Immature natural killer cell (primary cell): Measurements from ENCODE around the gene C5orf22. TPM values are rescaled to one million over a fixed set of nuclear protein-coding genes. Genes with fewer than 3 reads are reported as not detected.
"Not testable (repeated sequence)": the region's sequence is repeated elsewhere in the genome, so short reads cannot be mapped to it uniquely, and the experiment has no call there.

Experiments
- DNase-seq, 3 donors: peaks; one replicate each; pipeline ENCODE4 v3.0.0; 2022; ENCODE audit warnings: mixed read lengths in 1 of 3
- H3K27ac Mint-ChIP-seq, 6 donors: one replicate each; pipeline ENCODE4 v1.8.0; 2020; ENCODE audit warnings: mixed read lengths in 6 of 6, mild to moderate bottlenecking in 5 of 6, inconsistent platforms in 4 of 6, moderate library complexity in 3 of 6
- H3K27me3 Mint-ChIP-seq, 3 donors: one replicate each; pipeline ENCODE4 v1.8.0; 2020 to 2021; ENCODE audit warnings: low read depth in 3 of 3, mild to moderate bottlenecking in 3 of 3, mixed read lengths in 3 of 3, moderate library complexity in 3 of 3, inconsistent platforms in 1 of 3
- H3K36me3 Mint-ChIP-seq, 3 donors: one replicate each; pipeline ENCODE4 v1.8.0; 2020; ENCODE audit warnings: mixed read lengths in 3 of 3, inconsistent platforms in 2 of 3, mild to moderate bottlenecking in 2 of 3
- H3K4me1 Mint-ChIP-seq, 2 donors: one replicate each; pipeline ENCODE4 v1.8.0; 2020; ENCODE audit warnings: inconsistent platforms in 2 of 2, mild to moderate bottlenecking in 2 of 2, mixed read lengths in 2 of 2, moderate library complexity in 1 of 2
- H3K4me3 Mint-ChIP-seq, 5 donors: one replicate each; pipeline ENCODE4 v1.8.0; 2020; ENCODE audit warnings: mild to moderate bottlenecking in 5 of 5, mixed read lengths in 5 of 5, inconsistent platforms in 3 of 5, moderate library complexity in 3 of 5
- H3K9me3 Mint-ChIP-seq, 6 donors: one replicate each; pipeline ENCODE4 v1.8.0; 2020; ENCODE audit warnings: mild to moderate bottlenecking in 6 of 6, mixed read lengths in 6 of 6, inconsistent platforms in 4 of 6, moderate library complexity in 3 of 6
- polyA plus RNA-seq, 3 donors: library from polyadenylated mRNA; unstranded; fragments of 300-500 nt; fragmentation: Illumina TruSeq; gene quantifications; one replicate each; pipeline ENCODE4 v1.2.3, GENCODE V29; 2021

Gene C5orf22
- polyA plus RNA-seq, 3 donors from 2014 or later, result 17.9 to 23.6 (median 22.9) TPM

DNA sequence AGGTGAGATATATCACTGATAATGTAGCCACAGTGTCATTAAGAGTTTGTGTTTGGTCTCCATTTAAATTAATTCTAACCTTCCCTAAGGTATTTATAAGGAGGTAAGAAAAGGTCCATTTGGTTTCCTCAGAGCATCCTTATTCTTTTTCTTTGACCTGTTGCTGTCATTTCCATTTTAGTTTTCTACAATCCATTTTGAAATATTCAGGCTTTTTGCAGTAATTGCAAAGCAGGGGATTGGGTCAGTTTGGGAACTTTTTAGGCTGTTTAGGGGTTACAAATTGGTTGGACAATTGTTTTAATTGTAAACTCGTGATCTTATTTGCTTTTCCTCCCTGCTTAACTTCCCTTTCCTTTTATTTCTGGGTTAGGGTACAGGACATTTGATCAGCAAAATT, 64.3 kb downstream of the C5orf22 start:
- Mint-ChIP-seq H3K27ac (no peak overlapping the region), H3K27me3 (peaks cover 2 to 4% (median 2%) of the 10 kb centered on the region in 3 donors), H3K9me3 (no peaks in the 10 kb centered on the region), H3K4me3 (no peak overlapping the region), H3K36me3 (no peaks in the 10 kb centered on the region), H3K4me1 (no peaks in the 10 kb centered on the region)
- no peak for DNase-seq

DNA sequence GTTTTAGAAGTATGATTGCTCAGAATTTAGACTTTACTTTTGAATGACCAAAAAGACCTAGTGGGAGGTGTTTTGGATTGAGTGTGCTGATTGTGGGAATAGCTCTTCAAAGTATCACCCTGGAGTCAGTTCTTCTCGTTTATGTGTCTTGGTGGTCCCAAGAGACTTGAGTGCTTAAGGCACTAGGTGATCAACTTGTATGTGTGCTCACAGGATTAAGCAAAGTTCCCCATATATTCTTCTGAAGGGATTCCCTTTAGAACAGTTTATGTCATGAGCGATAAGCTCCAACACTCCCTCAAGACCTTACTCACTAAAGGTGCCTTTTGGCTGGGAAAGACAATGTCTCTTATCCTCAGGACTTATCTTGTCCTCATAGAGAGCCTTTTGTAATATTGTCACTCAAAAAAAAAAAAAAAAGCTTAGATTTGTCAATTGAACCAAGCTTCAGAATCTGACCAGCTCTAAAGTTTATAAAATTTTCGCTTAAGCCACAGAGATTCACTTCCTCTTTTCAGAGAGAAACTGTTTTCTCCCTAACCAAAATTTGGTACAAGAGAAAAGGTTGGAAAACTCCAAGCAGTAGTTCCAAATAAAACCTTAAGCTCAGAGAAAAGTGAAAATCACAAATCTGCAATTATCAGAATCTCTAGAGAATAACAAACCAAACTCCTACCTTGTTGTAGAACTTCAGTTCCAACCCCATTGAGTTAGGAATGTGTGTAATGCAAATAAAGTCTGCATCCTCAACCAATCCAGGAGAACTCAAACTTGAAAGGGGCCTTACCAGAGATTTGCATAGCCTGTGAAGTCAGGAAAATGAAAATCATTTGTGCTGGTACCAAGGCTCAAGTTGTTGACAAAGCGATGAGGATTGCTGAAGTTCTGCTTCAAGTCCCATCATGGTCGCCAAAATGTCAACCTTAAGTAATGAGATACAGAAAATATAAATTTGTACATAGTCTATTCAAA, 66.8 kb downstream of the C5orf22 start:
- peaks cover 2 to 3% (median 2%) of the 10 kb centered on the region in 3 donors for H3K27me3 Mint-ChIP-seq
- H3K27ac Mint-ChIP-seq, result no peak overlapping the region
- no peaks in the 10 kb centered on the region for H3K4me1 Mint-ChIP-seq
- no peaks in the 10 kb centered on the region for H3K9me3 Mint-ChIP-seq
- H3K4me3 Mint-ChIP-seq, result no peak overlapping the region
- H3K36me3 Mint-ChIP-seq, result no peaks in the 10 kb centered on the region
- DNase-seq, result no peak

DNA sequence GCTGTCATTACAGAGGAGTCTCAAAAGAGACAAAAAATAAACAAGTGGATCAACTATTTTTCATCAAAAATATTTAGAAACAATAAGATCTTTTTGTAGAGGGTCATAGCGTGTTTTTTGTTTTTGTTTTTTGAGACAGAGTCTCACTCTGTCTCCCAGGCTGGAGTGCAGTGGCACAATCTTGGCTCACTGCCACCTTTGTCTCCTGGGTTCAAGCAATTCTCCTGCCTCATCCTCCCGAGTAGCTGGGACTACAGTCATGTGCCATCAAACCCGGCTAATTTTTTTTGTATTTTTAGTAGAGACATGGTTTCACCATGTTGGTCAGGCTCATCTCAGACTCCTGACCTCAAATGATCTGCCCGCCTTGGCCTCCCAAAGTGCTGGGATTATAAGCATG, 70.2 kb downstream of the C5orf22 start:
- not testable (repeated sequence) for H3K4me3 Mint-ChIP-seq, H3K4me1 Mint-ChIP-seq, H3K27ac Mint-ChIP-seq, H3K9me3 Mint-ChIP-seq, H3K36me3 Mint-ChIP-seq, H3K27me3 Mint-ChIP-seq, DNase-seq

DNA sequence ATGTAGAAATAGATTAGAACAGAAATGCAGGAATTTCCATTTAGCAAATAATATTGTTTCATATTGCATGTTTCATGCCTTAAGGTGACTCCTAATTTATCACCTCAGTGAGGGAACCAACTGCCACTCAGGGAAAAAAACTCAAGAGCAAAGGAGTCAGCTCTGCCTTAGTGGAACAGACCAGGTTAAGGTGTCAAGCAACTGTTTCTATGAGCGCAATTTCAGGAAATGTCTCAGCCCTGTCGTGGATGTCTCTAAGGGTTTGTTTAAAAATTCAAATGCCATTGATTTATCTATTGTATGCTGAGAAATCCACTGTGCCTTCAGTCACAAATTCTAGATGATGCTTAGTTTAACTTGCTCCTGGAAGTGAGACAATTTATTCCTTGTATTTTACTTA, 72.1 kb downstream of the C5orf22 start:
- no peak for DNase-seq
- H3K4me3 Mint-ChIP-seq, result no peak overlapping the region
- peaks cover 0 to 6% (median 3%) of the 10 kb centered on the region in 3 donors for H3K27me3 Mint-ChIP-seq
- H3K27ac Mint-ChIP-seq, result no peak overlapping the region
- no peaks in the 10 kb centered on the region for H3K9me3 Mint-ChIP-seq
- no peaks in the 10 kb centered on the region for H3K4me1 Mint-ChIP-seq
- H3K36me3 Mint-ChIP-seq, result no peaks in the 10 kb centered on the region

DNA sequence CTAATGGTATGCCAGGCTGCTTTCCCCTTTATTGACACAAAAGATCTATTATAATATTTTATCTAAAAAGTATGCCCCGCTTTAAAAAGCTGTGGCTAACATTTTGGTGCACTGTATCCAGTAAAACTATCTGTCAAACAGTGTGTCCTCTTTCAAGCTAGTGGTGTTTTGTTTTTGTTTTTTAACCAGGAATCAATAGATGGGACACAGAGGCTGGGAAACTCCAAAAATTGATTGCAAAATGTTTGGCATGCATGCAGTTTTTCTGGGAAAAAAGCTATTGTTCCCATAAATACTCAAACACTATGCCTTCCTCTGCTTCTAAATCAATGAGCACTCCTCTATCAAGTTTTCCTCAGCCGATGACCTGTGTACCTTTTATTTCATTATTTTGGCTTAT, 72.5 kb downstream of the C5orf22 start:
- Mint-ChIP-seq H3K36me3 (no peaks in the 10 kb centered on the region), H3K4me1 (no peaks in the 10 kb centered on the region)
- no peak for DNase-seq

More for the DNA sequence above, 72.5 kb downstream of the C5orf22 start:
- no peak overlapping the region for H3K4me3 Mint-ChIP-seq
- H3K27me3 Mint-ChIP-seq, result peaks cover 0 to 6% (median 3%) of the 10 kb centered on the region in 3 donors
- H3K9me3 Mint-ChIP-seq, result no peaks in the 10 kb centered on the region
- H3K27ac Mint-ChIP-seq, result no peak overlapping the region

Other genes with a start within 250 kb of the C5orf22 start
- gene DROSHA, start 208 bp upstream of the C5orf22 start, polyA plus RNA-seq, result 10 to 100 TPM in 1 of 3 donors, 1 to 10 TPM in 2; 8.5 to 20.3 (median 9.3) TPM
- gene PDZD2, start 106.8 kb downstream of the C5orf22 start, polyA plus RNA-seq, result under 1 TPM in 1 of 3 donors, not detected in 2; 0.37 TPM